Left renal cortex interstitium (tissue), 4 donors: ENCODE measurements around the gene SLC18A2. TPM values are rescaled to one million over a fixed set of nuclear protein-coding genes. Genes with fewer than 3 reads are reported as not detected.
"Not testable (repeated sequence)": the region's sequence is repeated elsewhere in the genome, so short reads cannot be mapped to it uniquely, and the experiment has no call there.

Experiments
- DNase-seq, 4 donors: peaks; one replicate each; pipeline ENCODE4 v3.0.0-alpha.2; 2013; ENCODE audit warnings: low read depth in 4 of 4, low spot score in 2 of 4, missing footprints in 1 of 4
- polyA plus RNA-seq, 4 donors: library from polyadenylated mRNA; unstranded; fragments of 120-200 nt; gene quantifications; one replicate each; pipeline ENCODE4 v1.2.1, GENCODE V29; 2013; ENCODE audit not compliant: insufficient read length in 4 of 4

SLC18A2 gene
- polyA plus RNA-seq, 4 donors = 0.79 to 1.3 (median 1.2) TPM

DNA sequence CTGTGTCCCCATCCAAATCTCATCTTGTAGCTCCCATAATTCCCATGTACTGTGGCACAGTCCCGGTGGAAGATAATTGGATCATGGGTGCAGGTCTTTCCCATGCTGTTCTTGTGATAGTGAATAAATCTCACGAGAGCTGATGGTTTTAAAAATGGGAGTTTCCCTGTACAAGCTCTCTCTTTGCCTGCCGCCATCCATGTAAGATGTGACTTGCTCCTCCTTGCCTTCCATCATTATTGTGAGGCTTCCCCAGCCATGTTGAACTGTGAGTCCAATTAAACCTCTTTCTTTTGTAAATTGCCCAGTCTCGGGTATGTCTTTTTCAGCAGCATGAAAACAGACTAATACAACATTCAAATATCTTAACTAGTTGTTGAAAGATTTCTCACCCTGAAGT is 10.8 kb upstream of the SLC18A2 start:
- not testable (repeated sequence) for DNase-seq

DNA sequence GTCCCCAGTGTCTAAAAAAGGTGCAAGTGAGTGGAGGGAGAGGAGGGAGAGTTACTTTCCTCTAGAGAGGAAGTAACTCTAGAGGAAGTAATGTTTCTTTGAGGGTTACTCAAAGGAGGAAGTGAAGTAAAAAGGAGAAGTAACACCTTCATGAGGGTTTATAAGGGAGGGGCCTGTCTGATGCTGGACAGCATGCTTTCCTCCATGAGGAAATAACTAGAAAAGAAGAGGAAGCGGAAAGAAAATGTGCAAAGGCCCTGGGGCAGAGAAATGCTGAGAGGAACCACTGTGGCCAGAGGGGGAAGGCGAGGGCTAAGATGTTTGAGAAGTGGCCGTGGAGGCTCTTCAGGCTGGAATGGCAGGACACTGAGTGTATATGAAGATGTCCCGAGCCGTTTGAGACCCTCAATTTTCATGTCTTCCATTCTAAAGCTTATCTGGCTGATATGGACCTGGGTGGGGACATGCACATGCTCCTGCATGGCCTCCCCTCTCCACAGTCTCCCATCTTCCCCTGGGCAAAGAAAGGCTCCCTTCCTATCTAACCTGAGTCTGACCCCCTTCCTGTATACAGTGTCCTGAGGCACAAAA is 3.4 kb upstream of the SLC18A2 start:
- no peak for DNase-seq

DNA sequence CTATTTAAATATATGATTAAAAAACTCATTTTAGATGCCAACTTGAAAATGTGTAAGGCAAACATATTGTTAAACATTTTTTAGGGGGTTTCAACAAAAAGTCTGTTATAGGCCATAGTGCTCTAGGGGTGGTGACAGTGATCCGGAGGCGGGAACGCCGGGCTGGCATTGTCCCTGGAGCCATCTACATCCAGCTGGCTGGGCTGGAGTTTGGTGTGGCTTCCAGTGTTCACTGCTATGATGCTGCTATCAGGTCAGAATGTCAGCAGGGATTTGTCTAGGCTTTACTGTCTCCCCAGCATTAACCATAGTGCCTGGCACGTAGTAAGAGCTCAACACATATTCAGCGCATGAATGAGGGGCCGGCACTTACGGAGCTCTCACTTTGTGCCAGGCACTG is 1.9 kb upstream of the SLC18A2 start:
- DNase-seq = no peak

GRCh38 chr10:117239721-117240620 is 943 bp upstream of the SLC18A2 start:
- no peak for DNase-seq

DNA sequence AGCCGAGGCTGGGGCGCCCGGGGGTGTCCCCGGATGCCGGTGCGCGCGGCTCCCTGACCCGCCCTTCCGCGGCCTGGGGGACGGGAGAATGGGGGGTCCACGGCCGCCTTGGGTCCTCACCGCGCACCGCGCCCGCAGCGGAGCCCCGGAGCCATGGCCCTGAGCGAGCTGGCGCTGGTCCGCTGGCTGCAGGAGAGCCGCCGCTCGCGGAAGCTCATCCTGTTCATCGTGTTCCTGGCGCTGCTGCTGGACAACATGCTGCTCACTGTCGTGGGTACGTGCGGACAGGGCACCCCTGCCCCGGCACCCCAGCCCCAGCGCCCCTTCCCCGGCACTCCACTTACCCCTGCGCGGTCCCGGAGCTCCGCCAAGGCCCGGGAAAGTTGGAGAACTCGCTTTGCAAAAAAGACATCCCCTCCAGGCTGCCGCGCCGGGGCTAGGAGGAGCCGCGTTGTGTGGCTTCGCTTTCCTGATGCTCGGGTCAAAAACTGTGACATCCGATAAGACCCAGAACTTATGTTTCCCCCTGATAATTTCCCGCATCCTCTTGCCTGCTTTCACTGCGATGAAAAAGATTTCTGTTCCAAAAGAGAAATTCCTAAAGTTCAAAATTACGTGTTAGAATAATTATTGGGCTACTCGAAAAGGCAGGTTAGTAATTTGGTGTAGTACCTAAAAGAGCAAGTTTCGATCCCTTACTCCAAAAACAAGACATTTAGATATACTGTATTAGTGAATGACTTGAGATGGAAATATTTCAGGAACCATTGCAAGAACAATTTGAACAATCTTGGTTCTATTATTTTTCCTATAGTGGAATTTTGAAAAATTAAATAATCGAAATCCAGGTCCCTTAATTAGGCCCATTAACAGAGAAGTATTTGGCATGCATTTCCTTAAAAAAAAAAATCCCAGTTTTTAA is 888 bp downstream of the SLC18A2 start:
- DNase-seq = no peak

DNA sequence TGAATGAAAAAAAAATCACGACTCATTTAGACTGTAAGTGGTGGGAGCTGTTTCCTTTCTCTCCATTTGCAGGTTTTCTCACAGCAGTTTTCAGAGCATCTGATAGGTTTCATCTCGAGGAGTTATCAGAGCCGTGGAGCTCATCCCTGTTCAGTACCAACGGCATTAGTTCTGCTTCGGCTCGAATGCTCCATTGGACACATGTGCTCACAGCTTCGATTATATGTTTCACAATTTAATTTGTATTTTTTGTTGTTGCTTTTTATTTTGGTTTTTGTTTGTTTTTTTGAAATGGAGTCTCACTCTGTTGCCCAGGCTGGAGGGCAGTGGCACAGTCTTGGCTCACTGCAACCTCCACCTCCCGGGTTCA is 1.5 kb downstream of the SLC18A2 start:
- no peak for DNase-seq

GRCh38 chr10:117246997-117247671 is 6.2 kb downstream of the SLC18A2 start:
- no peak for DNase-seq

DNA sequence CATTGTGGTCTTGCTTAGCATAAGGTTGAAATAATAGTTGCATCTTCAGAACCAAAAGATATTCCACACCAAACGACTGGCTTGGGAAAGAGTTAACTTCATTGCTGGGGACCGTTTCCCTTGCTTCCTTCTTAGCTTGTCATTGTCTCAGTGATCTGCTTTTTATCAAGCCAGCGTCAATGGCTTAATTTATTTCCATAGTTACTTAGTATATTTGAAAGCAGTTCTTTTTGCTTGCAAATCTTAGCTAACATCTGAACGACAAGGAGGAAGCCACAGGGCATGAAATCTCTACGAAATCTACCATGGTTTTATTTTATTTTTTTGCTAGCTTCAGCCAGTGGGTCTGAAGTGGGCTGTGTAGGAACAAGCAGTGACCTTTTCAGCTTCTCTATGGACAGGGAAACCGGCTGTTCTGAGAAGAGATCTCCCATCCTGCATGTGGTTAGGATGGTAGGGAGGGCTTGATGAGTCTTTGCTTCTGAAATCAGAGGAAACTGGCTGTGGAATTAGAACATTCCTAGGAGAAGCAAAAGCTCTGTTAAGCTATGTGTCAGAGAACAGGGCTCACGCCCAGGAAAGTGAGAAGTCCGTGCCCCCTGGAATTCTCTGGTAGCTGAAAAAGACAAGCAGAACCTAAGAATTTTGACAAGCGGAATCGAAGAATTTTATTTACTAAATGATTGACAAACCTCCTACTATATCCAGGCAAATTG is 8.0 kb downstream of the SLC18A2 start:
- no peak for DNase-seq

DNA sequence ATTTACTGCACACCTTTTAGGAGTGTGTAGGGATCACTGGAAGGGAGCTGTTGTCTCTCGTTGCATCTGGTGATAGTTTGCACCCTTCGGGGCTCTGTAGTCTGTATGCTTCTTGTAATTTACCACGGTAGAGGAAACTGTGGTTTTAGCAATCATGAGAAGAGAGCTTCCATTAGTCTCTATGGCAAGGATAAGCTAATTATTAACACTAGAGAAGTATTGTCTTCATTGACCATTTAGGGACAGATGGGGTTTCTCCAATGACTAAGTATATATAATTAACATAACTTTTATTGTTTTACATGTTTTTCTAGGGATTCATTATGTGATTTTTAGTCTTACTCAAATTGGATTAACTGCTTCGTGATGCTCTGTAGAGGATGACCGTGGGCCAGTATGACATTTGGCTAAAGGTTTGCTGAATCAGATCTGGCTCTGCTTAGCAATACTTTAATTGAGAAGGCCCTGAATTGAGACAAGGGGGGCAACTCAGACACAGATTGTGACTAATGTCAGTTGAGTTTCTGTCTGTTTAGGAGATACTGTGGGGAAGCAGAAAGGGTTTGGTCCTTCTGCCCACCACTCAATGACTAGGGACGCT is 8.7 kb downstream of the SLC18A2 start:
- DNase-seq = no peak

- DNase-seq = no peak
Observed at GRCh38 chr10:117250411-117250810, 9.5 kb downstream of the SLC18A2 start.

GRCh38 chr10:117253908-117254307 is 13.0 kb downstream of the SLC18A2 start:
- DNase-seq = no peak

- no peak for DNase-seq
Observed at GRCh38 chr10:117254338-117254737, 13.4 kb downstream of the SLC18A2 start.

DNA sequence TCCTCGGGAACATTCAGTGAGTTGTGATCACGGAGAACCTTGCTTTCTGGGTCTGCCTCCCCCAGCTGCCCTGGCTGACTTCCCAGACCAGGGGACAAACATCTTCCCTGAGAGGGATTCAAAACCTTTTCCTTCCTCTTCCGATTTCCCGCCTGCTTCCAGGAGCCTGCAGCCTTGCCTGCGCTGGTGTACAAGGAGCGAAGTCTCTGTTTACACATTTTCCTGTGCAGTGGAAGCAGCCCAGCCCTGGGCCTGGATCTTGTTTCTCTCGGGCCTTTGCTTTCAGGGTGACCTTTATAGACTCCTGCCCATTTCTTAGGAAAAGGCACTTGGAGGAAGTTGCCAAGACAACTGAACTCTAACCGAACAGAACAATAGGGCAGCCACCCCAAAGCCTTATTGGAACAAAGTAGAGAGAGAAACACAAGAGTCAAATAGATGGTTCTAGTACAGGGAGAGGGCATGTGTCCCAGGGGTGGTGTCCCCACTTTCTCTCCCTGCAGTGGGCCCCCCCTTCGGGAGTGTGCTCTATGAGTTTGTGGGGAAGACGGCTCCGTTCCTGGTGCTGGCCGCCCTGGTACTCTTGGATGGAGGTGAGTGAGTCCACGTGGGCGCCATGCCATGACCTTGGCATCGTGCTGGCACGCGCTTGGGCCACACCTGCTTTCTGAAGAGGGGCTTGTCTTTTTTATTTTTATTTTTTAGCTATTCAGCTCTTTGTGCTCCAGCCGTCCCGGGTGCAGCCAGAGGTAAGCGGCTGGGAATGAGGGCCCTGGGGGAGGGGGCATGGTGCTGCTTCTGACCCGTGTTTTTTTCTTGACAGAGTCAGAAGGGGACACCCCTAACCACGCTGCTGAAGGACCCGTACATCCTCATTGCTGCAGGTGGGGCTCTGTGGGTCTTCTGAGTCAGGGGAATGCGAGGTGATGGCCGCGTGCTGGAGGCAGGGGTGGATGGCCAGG is 14.1 kb downstream of the SLC18A2 start:
- DNase-seq = no peak

- DNase-seq = no peak
Observed at GRCh38 chr10:117255835-117256460, 15.0 kb downstream of the SLC18A2 start.

GRCh38 chr10:117256910-117257309 is 16.0 kb downstream of the SLC18A2 start:
- no peak for DNase-seq

- DNase-seq = no peak
Observed at GRCh38 chr10:117257721-117258120, 16.8 kb downstream of the SLC18A2 start.

DNA sequence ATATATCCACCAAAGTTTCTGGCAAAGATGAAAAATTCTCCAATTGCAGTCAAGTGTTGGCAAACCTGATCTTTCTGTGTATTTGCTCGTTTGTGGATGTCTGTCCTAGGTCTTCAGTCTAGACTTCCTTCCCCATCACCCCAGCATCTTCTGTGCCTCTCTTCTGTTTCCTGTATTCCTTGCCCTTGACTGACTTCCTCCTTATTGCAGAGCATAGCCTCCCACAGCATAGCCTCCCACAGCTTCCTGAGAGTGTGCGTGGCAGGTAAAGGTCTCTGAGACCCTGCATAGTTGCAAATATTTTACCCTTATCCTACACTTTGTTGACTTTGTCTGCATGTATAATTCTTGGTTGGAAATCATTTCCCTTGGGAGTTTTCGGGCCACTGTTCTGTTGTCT is 18.4 kb downstream of the SLC18A2 start:
- DNase-seq = no peak

DNA sequence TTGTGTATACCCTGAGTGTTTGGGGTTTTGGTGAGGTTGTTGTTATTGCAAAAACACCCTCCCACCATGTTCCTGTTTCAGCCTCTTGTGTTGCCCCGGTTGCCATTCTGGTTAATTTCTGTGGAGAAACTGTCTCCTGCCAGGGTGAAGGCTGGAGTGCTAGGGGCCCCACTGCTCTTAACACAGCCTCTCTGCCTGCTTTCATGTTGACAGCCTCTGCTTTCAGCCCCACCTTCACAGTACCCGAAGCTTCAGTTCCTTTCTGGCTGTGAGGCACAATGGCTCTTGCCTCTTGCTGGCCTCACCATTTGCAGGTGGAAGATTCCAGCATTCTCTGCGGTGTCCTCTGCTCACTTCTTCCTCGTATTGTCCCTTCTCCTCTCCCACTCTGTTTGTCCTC is 19.2 kb downstream of the SLC18A2 start:
- no peak for DNase-seq
